ENCODE measurements around the gene ADGRD1.

Gene ADGRD1

DNA sequence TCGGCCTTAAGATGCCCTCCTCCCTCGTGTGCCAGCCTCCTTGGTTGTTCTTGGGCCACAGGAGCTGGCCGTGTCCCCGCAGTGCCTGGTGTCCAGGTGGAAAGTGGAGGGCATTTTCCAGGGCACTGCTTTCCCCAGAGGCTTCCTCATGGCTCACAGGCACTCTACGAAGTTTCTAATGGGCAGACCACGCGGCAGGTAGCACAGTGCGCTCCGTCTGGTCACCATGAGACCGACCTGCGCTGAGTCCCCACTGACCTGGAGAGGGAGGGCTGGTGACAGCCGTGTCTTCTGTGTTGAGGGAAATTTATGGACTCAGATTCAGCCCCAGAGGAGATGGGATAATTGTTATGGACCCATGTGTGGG is 186.3 kb downstream of the ADGRD1 start:
- DNase-seq, result no peak

- DNase-seq, result no peak
These were observed 187.0 kb downstream of the ADGRD1 start for GRCh38 chr12:131140697-131141096.

DNA sequence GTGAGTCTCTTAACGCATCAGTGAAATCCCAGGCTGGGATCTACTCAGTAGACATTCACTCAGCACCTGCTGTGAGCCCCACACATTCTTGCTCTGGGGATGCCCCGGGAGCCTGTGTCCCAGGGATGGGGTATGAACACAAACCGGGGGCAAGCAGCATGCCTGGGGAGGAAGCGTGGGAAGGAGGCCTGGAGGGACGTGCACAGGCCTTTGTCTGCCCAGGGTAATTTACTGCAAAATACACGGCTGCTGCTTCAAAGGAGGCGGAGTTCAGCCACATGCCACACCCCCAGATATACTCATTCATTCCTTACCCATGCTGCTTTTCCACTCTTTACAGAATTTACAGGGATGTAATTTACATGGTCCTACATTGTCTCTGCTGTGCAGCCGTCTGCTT is 187.8 kb downstream of the ADGRD1 start:
- DNase-seq, result no peak

- DNase-seq, result no peak
These were observed 189.4 kb downstream of the ADGRD1 start for GRCh38 chr12:131142891-131143657.

GRCh38 chr12:131146173-131146675 is 192.5 kb downstream of the ADGRD1 start:
- no peak for DNase-seq

- DNase-seq, result no peak
These were observed 193.6 kb downstream of the ADGRD1 start for GRCh38 chr12:131147293-131147692.

- DNase-seq, result no peak
These were observed 194.2 kb downstream of the ADGRD1 start for GRCh38 chr12:131147894-131148293.

DNA sequence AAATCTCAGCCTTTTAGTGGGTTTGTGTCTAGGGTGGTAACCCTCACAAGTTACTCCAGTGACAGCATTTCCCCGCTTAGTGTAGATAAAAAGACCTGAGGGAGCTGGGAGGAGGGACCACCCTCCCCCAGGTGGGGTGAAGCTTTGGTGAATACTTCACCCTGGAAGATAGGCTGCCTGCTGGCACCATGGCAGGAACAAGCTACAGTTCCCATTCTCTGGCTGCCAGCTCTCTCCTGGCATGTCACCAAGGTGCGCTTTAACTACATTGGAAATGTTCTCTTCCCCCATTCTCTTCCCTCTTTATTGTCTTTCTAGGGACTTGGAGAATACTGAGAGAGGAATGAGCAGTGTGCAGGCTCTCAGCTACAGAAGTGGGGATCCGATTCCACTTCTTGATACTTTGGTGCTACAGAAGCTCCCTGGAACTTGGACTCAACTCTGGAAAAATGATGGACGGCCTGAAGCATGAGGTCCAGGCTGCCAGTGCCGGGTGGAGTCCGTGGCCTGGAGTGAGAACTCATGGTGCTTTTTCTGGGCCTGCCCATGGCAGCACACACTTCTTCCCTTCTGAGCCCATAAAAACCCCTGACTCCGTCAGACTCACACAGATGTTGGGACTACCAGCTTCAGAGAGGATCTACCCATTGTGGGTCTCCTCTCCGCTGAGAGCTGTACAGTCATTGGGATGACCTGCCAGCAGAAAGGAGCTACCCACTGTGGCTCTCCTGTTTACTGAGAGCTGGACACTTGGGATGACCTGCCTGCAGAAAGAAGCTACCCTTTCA is 198.0 kb downstream of the ADGRD1 start:
- DNase-seq, result no peak

DNA sequence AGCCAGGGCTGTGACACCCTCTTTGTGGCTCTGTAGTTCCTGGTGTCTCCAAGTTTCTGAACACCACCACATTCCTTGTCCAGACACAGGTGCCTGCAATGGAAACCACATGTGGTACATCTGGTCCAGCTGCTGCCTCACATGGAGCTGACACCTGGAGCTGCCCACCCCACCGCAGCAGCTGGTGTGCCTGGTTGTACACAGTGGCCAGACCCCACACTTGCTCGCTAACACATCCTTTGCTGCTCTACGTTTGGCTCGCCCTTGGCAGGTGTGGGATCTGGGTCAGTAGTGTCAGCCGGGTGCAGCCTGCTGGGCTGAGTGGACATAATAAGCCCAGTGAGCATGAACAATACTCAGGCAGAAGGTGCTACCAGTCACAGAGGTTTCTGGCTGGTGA is 198.9 kb downstream of the ADGRD1 start:
- no peak for DNase-seq

DNA sequence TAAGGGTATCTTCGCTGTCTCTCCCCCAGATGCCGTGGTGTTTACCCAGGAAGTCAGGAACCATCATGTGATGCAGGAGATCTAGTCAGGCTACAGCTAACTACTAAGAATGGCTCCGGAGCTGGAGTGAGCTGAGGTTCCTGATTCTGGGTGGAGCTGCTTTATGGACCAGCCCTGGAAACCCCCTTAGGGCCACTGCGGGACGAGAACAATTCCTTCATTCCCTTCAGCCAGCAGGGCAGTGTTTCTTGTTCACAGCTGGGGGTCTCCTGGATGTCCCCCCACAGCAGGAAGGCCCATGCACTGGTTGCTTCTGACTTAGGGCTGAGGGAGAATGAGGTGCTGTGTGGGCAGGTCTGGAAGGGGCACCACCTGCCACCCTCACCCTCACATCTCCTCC is 199.3 kb downstream of the ADGRD1 start:
- no peak for DNase-seq

DNA sequence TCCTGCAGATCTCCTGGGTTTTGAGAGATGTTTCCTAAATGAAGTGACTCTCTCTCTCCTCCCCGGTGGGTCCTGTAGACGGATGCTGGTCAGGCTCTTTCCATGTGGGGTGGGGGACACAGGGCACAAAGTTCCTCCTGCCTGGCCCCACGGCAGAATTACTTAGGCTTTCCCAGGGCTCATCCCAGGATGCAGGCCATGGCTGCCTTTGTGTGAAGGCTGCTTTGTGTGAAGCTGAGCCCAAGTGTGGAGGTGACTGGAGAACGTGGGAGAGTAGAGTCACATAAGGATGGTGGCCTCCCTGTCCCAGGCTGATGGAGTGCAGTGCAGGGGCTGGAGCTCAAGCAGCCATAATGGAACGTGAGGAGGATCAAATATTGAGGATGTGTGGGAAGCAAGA is 200.2 kb downstream of the ADGRD1 start:
- DNase-seq, result no peak

DNA sequence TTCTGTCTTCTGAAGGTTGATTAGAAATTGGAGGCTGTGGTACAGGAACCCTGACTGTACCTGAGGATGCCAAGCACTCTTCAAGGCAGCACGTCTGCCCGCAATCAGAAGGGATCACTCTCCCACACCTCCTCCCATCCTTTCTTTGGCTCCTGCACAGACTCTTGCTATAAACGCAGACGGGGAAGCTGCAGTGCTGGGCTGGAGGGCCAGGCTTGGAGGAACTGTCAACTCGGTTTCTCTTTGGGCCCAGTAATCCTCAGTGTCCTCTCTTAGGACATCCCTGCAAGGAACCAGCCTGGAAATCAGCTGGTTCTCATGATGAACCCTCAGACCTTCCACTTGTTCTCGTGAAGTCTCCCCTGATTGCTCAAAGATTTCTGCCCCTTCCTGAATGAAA is 201.4 kb downstream of the ADGRD1 start:
- DNase-seq, result no peak

- no peak for DNase-seq
These were observed 204.0 kb downstream of the ADGRD1 start for GRCh38 chr12:131157743-131158142.

DNA sequence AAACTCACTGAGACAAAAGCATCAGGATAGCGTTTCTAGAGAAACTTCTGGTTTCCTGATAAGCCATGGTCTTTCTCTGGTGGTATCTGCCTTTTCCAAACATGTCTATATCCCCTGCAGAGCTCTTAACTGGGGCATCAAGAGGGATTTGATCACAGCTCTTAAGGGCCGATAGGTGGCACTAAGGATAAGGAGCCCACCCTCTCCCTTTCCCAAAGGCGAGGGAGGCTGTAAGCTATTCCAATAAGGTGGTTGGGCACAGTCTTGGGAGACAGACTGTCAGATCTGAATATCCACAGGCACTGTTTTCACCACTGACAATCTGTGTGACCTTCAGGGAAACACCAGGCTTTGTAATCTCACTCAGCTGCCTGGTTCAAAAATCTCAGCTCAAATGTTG is 206.0 kb downstream of the ADGRD1 start:
- no peak for DNase-seq

GRCh38 chr12:131162113-131162512 is 208.4 kb downstream of the ADGRD1 start:
- no peak for DNase-seq

DNA sequence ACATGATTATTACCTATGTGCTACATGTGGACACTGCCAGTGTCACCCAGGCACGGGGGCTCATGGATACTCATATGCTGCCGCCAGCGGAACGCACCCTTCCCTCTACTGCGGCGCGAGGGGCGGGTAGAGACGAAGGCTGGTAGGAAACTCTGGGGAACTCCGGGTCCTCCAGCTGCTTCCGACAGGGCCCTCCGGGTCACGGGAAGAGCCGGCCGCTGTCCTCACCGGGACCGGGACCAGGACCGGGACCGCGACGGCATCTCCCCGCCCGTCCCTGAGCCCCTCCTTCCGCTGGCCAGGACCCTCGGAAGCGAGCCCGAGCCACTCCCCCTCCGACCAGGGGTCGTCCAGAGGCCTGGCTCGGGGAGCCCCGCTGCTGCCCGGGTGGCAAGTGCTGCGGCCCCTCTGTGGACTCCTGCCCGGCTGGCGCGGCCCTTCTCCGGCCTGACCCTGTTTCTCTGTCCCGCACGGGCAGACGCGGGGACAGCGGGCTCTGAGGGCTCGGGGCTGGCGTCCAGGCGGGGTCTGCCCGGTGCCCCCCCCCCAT is 209.6 kb downstream of the ADGRD1 start:
- no peak for DNase-seq

DNA sequence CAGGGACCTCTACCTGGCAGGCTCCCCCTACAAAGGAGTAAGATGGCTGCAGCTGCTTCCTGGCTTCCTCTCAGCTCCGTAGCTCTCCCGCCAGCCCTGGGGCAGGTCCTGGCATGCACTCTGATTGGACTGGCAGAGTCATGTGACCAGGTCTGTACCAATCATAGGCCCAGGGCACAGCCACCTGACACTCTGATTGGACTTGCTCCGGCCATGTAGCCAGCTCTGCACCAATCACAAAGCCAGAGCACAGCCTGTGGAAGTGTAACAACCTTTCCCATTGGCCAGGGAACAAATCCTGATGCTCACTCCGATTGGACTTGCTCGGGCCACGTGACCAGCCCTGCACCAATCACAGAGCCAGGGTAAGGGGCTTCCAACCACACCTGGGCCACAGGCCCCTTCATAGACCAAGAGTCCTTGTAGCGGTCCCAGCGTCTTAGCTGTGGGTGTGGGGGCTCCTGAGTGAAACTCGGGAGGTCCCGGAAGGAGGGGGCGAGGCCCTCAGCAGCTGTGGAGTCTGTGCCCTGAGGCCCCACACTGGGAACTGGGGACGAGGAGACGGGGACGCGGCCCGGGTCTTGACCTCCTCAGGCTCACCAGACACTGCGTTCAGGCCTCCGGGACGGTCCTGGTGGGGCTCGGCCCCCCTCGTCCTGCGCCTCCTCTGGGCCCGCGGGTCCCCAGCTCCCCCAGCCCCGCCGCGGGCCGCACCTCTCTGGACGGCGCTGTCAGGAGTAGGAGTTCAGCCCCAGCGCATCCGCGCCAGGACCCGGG is 210.6 kb downstream of the ADGRD1 start:
- DNase-seq, result no peak

GRCh38 chr12:131166717-131167116 is 213.0 kb downstream of the ADGRD1 start:
- DNase-seq, result no peak

- no peak for DNase-seq
These were observed 213.6 kb downstream of the ADGRD1 start for GRCh38 chr12:131167334-131167733.

DNA sequence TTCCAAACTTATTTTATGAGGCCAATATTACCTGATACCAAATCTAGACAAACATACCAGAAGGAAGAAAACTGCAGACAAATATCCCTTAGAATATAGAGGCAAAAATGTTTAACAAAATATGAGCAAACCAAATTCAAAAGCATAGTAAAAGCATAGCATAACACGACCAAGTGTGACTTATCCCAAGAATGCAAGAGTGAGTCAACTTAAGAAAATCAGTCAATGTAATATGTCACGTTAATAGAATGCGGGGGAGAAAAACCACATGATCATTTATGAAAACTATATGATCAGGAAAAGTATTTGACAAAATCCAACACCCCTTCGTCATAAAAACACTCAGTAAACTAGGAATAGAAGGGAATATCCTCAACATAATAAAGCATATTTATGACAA is 217.3 kb downstream of the ADGRD1 start:
- DNase-seq, result no peak

DNA sequence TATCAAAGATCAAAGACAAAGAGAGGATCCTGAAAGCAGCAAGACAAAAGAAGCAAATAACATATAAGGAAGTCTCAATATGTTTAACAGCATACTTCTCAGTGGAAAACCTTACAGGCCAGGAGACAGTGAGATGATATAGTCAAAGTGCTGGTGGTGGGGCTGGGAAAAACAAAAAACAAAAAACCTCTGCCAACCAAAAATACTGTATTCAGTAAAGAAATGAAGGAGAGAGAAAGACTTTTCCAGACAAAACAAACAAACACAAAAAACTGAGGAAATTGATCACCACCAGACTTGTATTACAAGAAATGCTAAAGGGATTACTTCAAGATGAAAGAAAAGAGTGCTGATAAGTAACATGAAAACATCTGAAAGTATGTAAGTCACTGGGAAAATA is 221.2 kb downstream of the ADGRD1 start:
- no peak for DNase-seq

DNA sequence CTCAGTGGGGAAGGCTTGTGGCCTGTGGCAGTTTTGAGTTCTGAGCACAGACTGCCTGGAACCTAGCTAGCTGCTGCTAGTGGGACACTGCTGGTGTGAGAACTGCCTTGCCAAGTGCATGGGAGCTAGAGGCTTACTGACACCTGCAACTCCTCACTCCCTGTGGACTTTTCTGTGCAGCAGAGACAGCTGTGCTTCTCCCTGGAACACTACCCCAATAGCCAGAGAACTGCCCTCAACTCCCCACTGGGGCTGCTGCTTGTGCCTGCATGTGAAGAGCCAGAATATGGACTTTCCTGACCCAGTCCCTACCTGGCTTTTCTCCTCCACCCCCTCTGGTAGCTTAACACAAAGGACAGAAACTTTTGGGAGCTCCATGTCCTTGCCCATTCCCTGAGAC is 222.6 kb downstream of the ADGRD1 start:
- no peak for DNase-seq

DNA sequence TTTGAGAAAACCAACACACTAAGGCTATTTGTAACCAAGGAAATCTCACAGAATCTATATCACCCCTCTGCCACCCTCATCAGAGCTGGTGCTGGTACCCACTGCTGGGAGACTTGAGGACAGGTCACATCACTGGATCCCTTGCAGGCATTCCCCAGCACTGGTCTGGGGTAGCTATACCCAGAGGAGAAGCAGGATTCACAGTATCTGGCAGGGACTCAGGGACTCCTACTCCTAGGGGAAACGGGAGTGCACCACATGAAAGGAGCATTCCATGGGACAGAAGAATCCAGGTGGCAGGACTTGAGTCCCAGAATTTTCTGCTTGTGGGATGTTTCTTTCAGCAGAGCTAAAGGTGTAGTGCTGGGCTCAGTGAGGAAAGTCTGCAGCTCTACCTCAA is 223.2 kb downstream of the ADGRD1 start:
- DNase-seq, result no peak

Data from CD4-positive, alpha-beta T cell treated with Interleukin-10 for 1 hour (primary cell).